A673 (cell line): Measurements from ENCODE around the gene MAFF. TPM values are rescaled to one million over a fixed set of nuclear protein-coding genes. Genes with fewer than 3 reads are reported as not detected.
"Not testable (repeated sequence)": the region's sequence is repeated elsewhere in the genome, so short reads cannot be mapped to it uniquely, and the experiment has no call there.

ENCODE experiments used
- BruUV-seq: library from RNA; stranded (reverse); fragments of 400-500 nt; replicated peaks from 2 replicates; lab custom pipeline; 2021; lab: Mats Ljungman, UMichigan
- CTCF ChIA-PET: fragments of 300-600 bp; sonication (Branson Sonifier 250); formaldehyde crosslinking; loops from one replicate; lab custom pipeline; 2022; ENCODE audit warnings: antibody characterized with exemption; lab: Charles Lee
- POLR2A ChIA-PET: fragments of 300-600 bp; sonication (Branson Sonifier 250); formaldehyde crosslinking; loops from one replicate; lab custom pipeline; 2022; ENCODE audit warnings: antibody characterized with exemption; ENCODE audit not compliant: low non-redundant PET; lab: Charles Lee
- DNase-seq: peaks from one replicate; pipeline ENCODE4 v3.0.0-alpha.2; 2015; ENCODE audit warnings: low spot score
- H3K27ac ChIP-seq: fragments of 200-600 bp; sonication (generic); 2 replicates; pipeline ENCODE4 v1.5.1; 2016; ENCODE audit warnings: mixed run types, low read depth, mild to moderate bottlenecking, mixed read lengths, antibody characterized with exemption, low read length; ENCODE audit not compliant: poor library complexity, severe bottlenecking
- H3K27me3 ChIP-seq: fragments of 200-600 bp; sonication (generic); replicated peaks from 2 replicates; pipeline ENCODE4 v1.6.1; 2017; ENCODE audit warnings: mixed run types, low read depth, mild to moderate bottlenecking, mixed read lengths, antibody characterized with exemption, low read length; ENCODE audit not compliant: insufficient read depth, poor library complexity
- H3K36me3 ChIP-seq: fragments of 200-600 bp; sonication (generic); 2 replicates; pipeline ENCODE4 v1.6.1; 2016; ENCODE audit warnings: mixed run types, mild to moderate bottlenecking, mixed read lengths, antibody characterized with exemption, low read length; ENCODE audit not compliant: insufficient read depth, poor library complexity, severe bottlenecking
- H3K4me1 ChIP-seq: fragments of 200-600 bp; sonication (generic); 2 replicates; pipeline ENCODE4 v1.6.1; 2017; ENCODE audit warnings: mixed run types, mild to moderate bottlenecking, mixed read lengths, antibody characterized with exemption, low read length; ENCODE audit not compliant: insufficient read depth, poor library complexity, severe bottlenecking
- H3K4me3 ChIP-seq: fragments of 200-600 bp; sonication (generic); 2 replicates; pipeline ENCODE4 v1.5.1; 2016; ENCODE audit warnings: low read depth, mixed run types, mild to moderate bottlenecking, mixed read lengths, low read length; ENCODE audit not compliant: poor library complexity, severe bottlenecking
- H3K9me3 ChIP-seq: fragments of 200-600 bp; sonication (generic); 2 replicates; pipeline ENCODE4 v1.6.1; 2016; ENCODE audit warnings: mixed run types, low read depth, mild to moderate bottlenecking, mixed read lengths, antibody characterized with exemption, low read length; ENCODE audit not compliant: poor library complexity, severe bottlenecking
- EZH2 ChIP-seq: fragments of 200-600 bp; sonication (generic); IDR thresholded peaks from 2 replicates; pipeline ENCODE4 v1.6.1; 2017; ENCODE audit warnings: borderline replicate concordance, low read depth, mild to moderate bottlenecking, mixed read lengths, antibody characterized with exemption, low read length; ENCODE audit not compliant: poor library complexity, severe bottlenecking
- intact Hi-C: fragments of 100-400 bp; cut with micrococcal nuclease; formaldehyde crosslinking; loops from one replicate; pipeline ENCODE4 v1.10.0; 2022; ENCODE audit not compliant: unreplicated experiment
- total RNA-seq: library from RNA; stranded (reverse); gene quantifications from 2 replicates; pipeline ENCODE4 v1.2.3, GENCODE V29; 2021
- TF ChIP-seq, protein P1 (sequence below): fragments of 300-800, 200-600 bp; sonication (generic); conservative IDR thresholded peaks from 2 replicates; pipeline ENCODE4 v1.5.1; 2017; ENCODE audit warnings: low read depth, mild to moderate bottlenecking, antibody characterized with exemption, low read length, moderate library complexity, mixed read lengths

Gene MAFF
- total RNA-seq, 1 experiment from 2014 or later = 6.3 TPM

DNA sequence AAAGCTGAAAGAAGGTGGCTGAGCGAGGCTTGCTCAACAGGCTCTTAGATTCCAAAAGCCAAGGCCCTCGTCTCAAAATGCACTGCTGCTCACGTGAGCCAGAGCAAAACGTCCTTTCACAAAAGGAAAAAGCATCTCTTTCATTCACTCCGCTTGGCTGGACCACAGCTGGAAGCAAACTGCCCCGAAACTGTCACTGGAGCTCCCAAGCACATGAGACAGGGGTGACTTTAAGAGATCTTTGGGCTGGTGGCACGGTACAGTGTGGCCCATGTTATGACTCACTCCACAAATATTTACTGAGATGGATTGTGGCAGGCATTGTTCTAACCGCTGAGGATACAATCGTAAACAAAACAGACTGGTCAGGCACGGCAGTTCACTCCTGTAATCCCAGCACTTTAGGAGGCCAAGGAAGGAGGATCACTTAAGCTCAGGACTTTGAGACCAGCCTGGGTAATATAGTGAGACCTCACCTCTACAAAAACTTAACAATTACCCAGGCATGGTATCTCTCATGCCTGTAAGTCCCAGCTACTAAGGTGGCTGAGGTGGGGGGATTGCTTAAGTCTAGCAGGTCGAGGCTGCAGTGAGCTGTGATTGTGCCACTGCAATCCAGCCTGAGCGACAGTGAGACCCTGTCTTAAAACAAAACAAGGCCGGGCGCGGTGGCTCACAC is 23.7 kb upstream of the MAFF start:
- Histone ChIP-seq H3K9me3 (no peaks in the 10 kb centered on the region), H3K4me1 (peaks cover 24% of the 10 kb centered on the region), H3K36me3 (no peaks in the 10 kb centered on the region), H3K4me3 (no peak overlapping the region), H3K27me3 (no peaks in the 10 kb centered on the region), H3K27ac (peak overlapping the region; percentile 62)
- ChIA-PET POLR2A (no interaction called here), CTCF (no interaction called here)
- TF ChIP-seq EZH2 = no peak
- TF ChIP-seq, protein P1, sequence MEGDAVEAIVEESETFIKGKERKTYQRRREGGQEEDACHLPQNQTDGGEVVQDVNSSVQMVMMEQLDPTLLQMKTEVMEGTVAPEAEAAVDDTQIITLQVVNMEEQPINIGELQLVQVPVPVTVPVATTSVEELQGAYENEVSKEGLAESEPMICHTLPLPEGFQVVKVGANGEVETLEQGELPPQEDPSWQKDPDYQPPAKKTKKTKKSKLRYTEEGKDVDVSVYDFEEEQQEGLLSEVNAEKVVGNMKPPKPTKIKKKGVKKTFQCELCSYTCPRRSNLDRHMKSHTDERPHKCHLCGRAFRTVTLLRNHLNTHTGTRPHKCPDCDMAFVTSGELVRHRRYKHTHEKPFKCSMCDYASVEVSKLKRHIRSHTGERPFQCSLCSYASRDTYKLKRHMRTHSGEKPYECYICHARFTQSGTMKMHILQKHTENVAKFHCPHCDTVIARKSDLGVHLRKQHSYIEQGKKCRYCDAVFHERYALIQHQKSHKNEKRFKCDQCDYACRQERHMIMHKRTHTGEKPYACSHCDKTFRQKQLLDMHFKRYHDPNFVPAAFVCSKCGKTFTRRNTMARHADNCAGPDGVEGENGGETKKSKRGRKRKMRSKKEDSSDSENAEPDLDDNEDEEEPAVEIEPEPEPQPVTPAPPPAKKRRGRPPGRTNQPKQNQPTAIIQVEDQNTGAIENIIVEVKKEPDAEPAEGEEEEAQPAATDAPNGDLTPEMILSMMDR = no peak
- intact Hi-C loops = no loop called here
- peak; percentile 61 for DNase-seq
- no TSS peak for BruUV-seq

DNA sequence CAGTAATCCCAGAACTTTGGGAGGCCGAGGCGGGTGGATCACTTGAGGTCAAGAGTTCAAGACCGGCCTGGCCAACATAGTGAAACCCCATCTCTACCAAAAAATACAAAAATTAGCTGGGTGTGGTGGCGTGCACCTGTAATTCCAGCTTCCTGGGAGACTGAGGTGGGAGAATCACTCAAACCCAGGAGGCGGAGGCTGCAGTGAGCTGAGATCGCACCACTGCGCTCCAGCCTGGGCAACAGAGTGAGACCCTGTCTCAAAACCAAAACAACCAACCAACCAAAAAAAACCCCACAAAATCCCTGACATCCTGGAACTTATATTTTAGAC is 23.2 kb upstream of the MAFF start:
- POLR2A ChIA-PET, intact Hi-C loops, BruUV-seq, H3K4me3 ChIP-seq, H3K36me3 ChIP-seq, DNase-seq, CTCF ChIA-PET, H3K9me3 ChIP-seq, H3K27me3 ChIP-seq: not testable (repeated sequence)
- Histone ChIP-seq H3K4me1 (peaks cover 24% of the 10 kb centered on the region), H3K27ac (peak overlapping the region; percentile 62)

DNA sequence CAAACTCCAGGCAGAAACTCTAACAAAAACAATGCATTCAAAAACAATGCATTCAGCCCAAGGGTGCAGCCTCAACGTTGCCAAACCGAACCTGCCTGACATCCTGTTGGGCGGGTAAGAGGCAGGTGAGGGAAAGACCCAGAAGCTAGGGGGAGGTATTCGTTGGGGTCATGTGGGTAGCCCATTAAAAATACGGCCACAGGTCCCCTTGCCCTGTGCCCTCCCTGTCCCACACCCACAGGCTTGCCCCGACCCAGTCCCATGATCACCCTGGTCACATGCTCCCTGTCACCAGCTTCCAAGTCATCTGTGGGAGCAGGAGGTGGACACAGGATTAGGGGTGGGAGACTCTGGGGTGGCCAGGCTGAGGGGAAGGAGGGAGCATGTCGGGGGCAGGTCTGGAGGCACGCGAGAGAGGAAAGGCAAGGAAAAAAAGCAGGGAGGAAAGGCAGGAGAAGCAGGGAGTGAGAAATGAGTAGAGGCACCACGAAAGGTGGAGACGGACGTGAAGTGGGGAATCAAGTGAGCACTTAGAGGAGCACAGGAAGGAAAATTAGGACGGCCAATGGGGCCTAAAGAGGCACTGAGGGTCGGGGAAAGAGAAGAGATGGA is 20.8 kb upstream of the MAFF start:
- H3K27me3 ChIP-seq = no peaks in the 10 kb centered on the region
- no peaks in the 10 kb centered on the region for H3K9me3 ChIP-seq
- H3K4me1 ChIP-seq = peaks cover 24% of the 10 kb centered on the region
- BruUV-seq = TSS peak; percentile 76
- H3K36me3 ChIP-seq = no peaks in the 10 kb centered on the region
- TF ChIP-seq, protein P1 = no peak
- TF ChIP-seq EZH2 = no peak
- no peak for DNase-seq
- POLR2A ChIA-PET = no interaction called here
- peak overlapping the region; percentile 95 for H3K27ac ChIP-seq
- CTCF ChIA-PET = no interaction called here
- intact Hi-C loops = no loop called here
- H3K4me3 ChIP-seq = peak overlapping the region; percentile 72
